WTC11 (cell line): Measurements from ENCODE around the gene MTUS2. TPM values are rescaled to one million over a fixed set of nuclear protein-coding genes. Genes with fewer than 3 reads are reported as not detected.

Experiments used
- ATAC-seq: fragments of 200-7000 bp; cut with Tn5 transposase; 2 replicates; pipeline ENCODE4 v1.10.0; 2021; ENCODE audit warnings: mild to moderate bottlenecking, moderate library complexity
- CTCF ChIA-PET: fragments of 300-600 bp; sonication (Branson Sonifier 250); formaldehyde crosslinking; loops from one replicate; lab custom pipeline; 2021; ENCODE audit warnings: antibody characterized with exemption; lab: Charles Lee
- POLR2A ChIA-PET: fragments of 350-600 bp; sonication (Branson Sonifier 250); formaldehyde crosslinking; loops from one replicate; lab custom pipeline; 2021; ENCODE audit warnings: antibody characterized with exemption; lab: Charles Lee
- DNase-seq: peaks from one replicate; pipeline ENCODE4 v3.0.0; 2021; ENCODE audit warnings: low spot score
- H3K27ac Mint-ChIP-seq: 2 replicates; pipeline ENCODE4 v1.8.0; 2021; ENCODE audit warnings: mixed read lengths
- H3K27me3 Mint-ChIP-seq: 2 replicates; pipeline ENCODE4 v1.8.0; 2021; ENCODE audit warnings: low read depth, mild to moderate bottlenecking, moderate library complexity, mixed read lengths
- H3K36me3 Mint-ChIP-seq: 2 replicates; pipeline ENCODE4 v1.8.0; 2021; ENCODE audit warnings: mixed read lengths
- H3K4me1 Mint-ChIP-seq: 2 replicates; pipeline ENCODE4 v1.8.0; 2022; ENCODE audit warnings: mixed read lengths
- H3K4me3 Mint-ChIP-seq: 2 replicates; pipeline ENCODE4 v1.8.0; 2021; ENCODE audit warnings: mild to moderate bottlenecking, moderate library complexity, mixed read lengths
- H3K9me3 Mint-ChIP-seq: 2 replicates; pipeline ENCODE4 v1.8.0; 2021; ENCODE audit warnings: mixed read lengths
- AFF4 ChIP-seq: sonication (generic); formaldehyde crosslinking; IDR thresholded peaks from 2 replicates; pipeline ENCODE4 v1.8.1; 2023; ENCODE audit warnings: mild to moderate bottlenecking, missing genetic modification reagents, borderline replicate concordance
- CREB1 ChIP-seq: sonication (generic); formaldehyde crosslinking; IDR thresholded peaks from 2 replicates; pipeline ENCODE4 v1.8.0; 2023; ENCODE audit warnings: mild to moderate bottlenecking, missing genetic modification reagents
- ESRRA ChIP-seq: sonication (generic); formaldehyde crosslinking; IDR thresholded peaks from 2 replicates; pipeline ENCODE4 v1.8.1; 2022; ENCODE audit warnings: mild to moderate bottlenecking, missing genetic modification reagents, borderline replicate concordance
- ETV6 ChIP-seq: sonication (generic); formaldehyde crosslinking; IDR thresholded peaks from 2 replicates; pipeline ENCODE4 v1.8.1; 2022; ENCODE audit warnings: mild to moderate bottlenecking, missing genetic modification reagents
- FOXJ3 ChIP-seq: sonication (generic); formaldehyde crosslinking; IDR thresholded peaks from 2 replicates; pipeline ENCODE4 v1.9.0; 2021; ENCODE audit warnings: missing genetic modification reagents, mild to moderate bottlenecking, borderline replicate concordance
- JUN ChIP-seq: sonication (generic); formaldehyde crosslinking; IDR thresholded peaks from 2 replicates; pipeline ENCODE4 v1.8.0; 2023; ENCODE audit warnings: mild to moderate bottlenecking, missing genetic modification reagents
- MAX ChIP-seq: sonication (generic); formaldehyde crosslinking; IDR thresholded peaks from 2 replicates; pipeline ENCODE4 v1.8.0; 2022; ENCODE audit warnings: mild to moderate bottlenecking, missing genetic modification reagents
- NFATC4 ChIP-seq: fragments of 250-450 bp; sonication (Bioruptor Pico); IDR thresholded peaks from 2 replicates; pipeline ENCODE4 v1.9.0; 2021; ENCODE audit warnings: mild to moderate bottlenecking
- NR2C2 ChIP-seq: sonication (generic); formaldehyde crosslinking; IDR thresholded peaks from 2 replicates; pipeline ENCODE4 v1.8.0; 2022; ENCODE audit warnings: mild to moderate bottlenecking, missing genetic modification reagents
- SMAD4 ChIP-seq: sonication (generic); formaldehyde crosslinking; IDR thresholded peaks from 2 replicates; pipeline ENCODE4 v1.8.0; 2022; ENCODE audit warnings: mild to moderate bottlenecking, missing genetic modification reagents
- ZNF121 ChIP-seq: sonication (generic); formaldehyde crosslinking; IDR thresholded peaks from 2 replicates; pipeline ENCODE4 v1.8.0; 2023; ENCODE audit warnings: missing genetic modification reagents
- ZNF138 ChIP-seq: sonication (generic); formaldehyde crosslinking; conservative IDR thresholded peaks from 2 replicates; pipeline ENCODE4 v1.8.1; 2022; ENCODE audit warnings: mild to moderate bottlenecking, moderate library complexity, missing genetic modification reagents
- ZNF219 ChIP-seq: sonication (generic); formaldehyde crosslinking; IDR thresholded peaks from 2 replicates; pipeline ENCODE4 v1.8.0; 2023; ENCODE audit warnings: missing genetic modification reagents, mild to moderate bottlenecking, borderline replicate concordance
- ZNF281 ChIP-seq: sonication (generic); formaldehyde crosslinking; IDR thresholded peaks from 2 replicates; pipeline ENCODE4 v1.8.0; 2023; ENCODE audit warnings: mild to moderate bottlenecking, missing genetic modification reagents
- ZNF396 ChIP-seq: fragments of 250-450 bp; sonication (Bioruptor Pico); IDR thresholded peaks from 2 replicates; pipeline ENCODE4 v1.8.0; 2021; ENCODE audit warnings: mild to moderate bottlenecking, moderate library complexity, borderline replicate concordance
- total RNA-seq: library from RNA; stranded (reverse); gene quantifications from 3 replicates; pipeline ENCODE4 v1.2.3, GENCODE V29; 2021
- TF ChIP-seq, protein P1 (sequence below): sonication (generic); formaldehyde crosslinking; IDR thresholded peaks from 2 replicates; pipeline ENCODE4 v1.8.1; 2023; ENCODE audit warnings: mild to moderate bottlenecking, missing genetic modification reagents
- TF ChIP-seq, protein P2 (sequence below): sonication (generic); formaldehyde crosslinking; IDR thresholded peaks from 2 replicates; pipeline ENCODE4 v1.8.0; 2022; ENCODE audit warnings: mild to moderate bottlenecking, missing genetic modification reagents
- TF ChIP-seq, protein P3 (sequence below): fragments of 250-450 bp; sonication (Bioruptor Pico); IDR thresholded peaks from 2 replicates; pipeline ENCODE4 v1.9.0; 2021; ENCODE audit warnings: mild to moderate bottlenecking

MTUS2 gene
- total RNA-seq, 1 experiment from 2014 or later, result 0.22 TPM

DNA sequence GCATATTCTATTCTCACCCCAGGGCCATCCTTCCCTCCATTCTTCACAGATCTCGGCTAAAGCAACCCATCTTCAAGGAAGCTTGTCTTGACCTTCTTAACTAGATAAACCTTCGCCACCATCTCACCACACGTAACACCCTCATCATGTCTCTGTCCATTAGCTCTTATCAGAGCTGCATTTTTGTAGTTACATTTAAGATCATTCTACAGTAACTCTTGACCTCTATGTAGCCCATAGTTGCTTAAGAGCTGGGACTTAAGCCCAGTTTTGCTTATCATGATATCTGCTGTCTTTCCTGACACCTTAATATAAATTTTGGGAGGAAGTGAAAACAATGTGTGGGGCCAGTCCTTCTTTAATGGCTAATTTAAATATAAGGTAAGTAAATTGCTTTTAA is 345.1 kb downstream of the MTUS2 start:
- Mint-ChIP-seq H3K27me3 (no peaks in the 10 kb centered on the region), H3K4me3 (no peak overlapping the region), H3K36me3 (no peaks in the 10 kb centered on the region), H3K27ac (no peak overlapping the region), H3K9me3 (no peaks in the 10 kb centered on the region), H3K4me1 (no peaks in the 10 kb centered on the region)
- DNase-seq (no peak), ATAC-seq (no peak)
- TF ChIP-seq, protein P1, sequence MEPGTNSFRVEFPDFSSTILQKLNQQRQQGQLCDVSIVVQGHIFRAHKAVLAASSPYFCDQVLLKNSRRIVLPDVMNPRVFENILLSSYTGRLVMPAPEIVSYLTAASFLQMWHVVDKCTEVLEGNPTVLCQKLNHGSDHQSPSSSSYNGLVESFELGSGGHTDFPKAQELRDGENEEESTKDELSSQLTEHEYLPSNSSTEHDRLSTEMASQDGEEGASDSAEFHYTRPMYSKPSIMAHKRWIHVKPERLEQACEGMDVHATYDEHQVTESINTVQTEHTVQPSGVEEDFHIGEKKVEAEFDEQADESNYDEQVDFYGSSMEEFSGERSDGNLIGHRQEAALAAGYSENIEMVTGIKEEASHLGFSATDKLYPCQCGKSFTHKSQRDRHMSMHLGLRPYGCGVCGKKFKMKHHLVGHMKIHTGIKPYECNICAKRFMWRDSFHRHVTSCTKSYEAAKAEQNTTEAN (CRISPR knock-in tag), result no peak
- no peak for TF ChIP-seq ZNF138 (CRISPR knock-in tag)
- TF ChIP-seq ZNF121 (CRISPR knock-in tag), result no peak
- TF ChIP-seq CREB1 (CRISPR knock-in tag), result no peak
- TF ChIP-seq FOXJ3 (CRISPR knock-in tag), result no peak
- no peak for TF ChIP-seq SMAD4 (CRISPR knock-in tag)
- TF ChIP-seq JUN (CRISPR knock-in tag), result no peak
- TF ChIP-seq AFF4 (CRISPR knock-in tag), result no peak
- TF ChIP-seq ZNF281 (CRISPR knock-in tag), result no peak
- TF ChIP-seq ZNF219 (CRISPR knock-in tag), result no peak
- no peak for TF ChIP-seq ESRRA
- ChIA-PET CTCF (no interaction called here), POLR2A (no interaction called here)

- TF ChIP-seq, protein P2, sequence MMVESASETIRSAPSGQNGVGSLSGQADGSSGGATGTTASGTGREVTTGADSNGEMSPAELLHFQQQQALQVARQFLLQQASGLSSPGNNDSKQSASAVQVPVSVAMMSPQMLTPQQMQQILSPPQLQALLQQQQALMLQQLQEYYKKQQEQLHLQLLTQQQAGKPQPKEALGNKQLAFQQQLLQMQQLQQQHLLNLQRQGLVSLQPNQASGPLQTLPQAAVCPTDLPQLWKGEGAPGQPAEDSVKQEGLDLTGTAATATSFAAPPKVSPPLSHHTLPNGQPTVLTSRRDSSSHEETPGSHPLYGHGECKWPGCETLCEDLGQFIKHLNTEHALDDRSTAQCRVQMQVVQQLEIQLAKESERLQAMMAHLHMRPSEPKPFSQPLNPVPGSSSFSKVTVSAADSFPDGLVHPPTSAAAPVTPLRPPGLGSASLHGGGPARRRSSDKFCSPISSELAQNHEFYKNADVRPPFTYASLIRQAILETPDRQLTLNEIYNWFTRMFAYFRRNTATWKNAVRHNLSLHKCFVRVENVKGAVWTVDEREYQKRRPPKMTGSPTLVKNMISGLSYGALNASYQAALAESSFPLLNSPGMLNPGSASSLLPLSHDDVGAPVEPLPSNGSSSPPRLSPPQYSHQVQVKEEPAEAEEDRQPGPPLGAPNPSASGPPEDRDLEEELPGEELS (CRISPR knock-in tag), result no peak
- TF ChIP-seq NFATC4 (CRISPR knock-in tag), result no peak
- TF ChIP-seq MAX (CRISPR knock-in tag), result no peak
- TF ChIP-seq NR2C2 (CRISPR knock-in tag), result no peak
- TF ChIP-seq, protein P3, sequence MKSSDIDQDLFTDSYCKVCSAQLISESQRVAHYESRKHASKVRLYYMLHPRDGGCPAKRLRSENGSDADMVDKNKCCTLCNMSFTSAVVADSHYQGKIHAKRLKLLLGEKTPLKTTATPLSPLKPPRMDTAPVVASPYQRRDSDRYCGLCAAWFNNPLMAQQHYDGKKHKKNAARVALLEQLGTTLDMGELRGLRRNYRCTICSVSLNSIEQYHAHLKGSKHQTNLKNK (CRISPR knock-in tag), result no peak
- TF ChIP-seq ZNF396, result no peak
- no peak for TF ChIP-seq ETV6 (CRISPR knock-in tag)
- CTCF ChIA-PET, result no interaction called here
- Mint-ChIP-seq H3K9me3 (no peaks in the 10 kb centered on the region), H3K27ac (no peak overlapping the region), H3K27me3 (no peaks in the 10 kb centered on the region), H3K36me3 (no peaks in the 10 kb centered on the region), H3K4me3 (no peak overlapping the region), H3K4me1 (no peaks in the 10 kb centered on the region)
- POLR2A ChIA-PET, result no interaction called here
- ATAC-seq (no peak), DNase-seq (no peak)
These were observed 345.7 kb downstream of the MTUS2 start for GRCh38 chr13:29165840-29166239.
